Measurements from ENCODE around the gene IFIT3.
"Not testable (repeated sequence)": the region's sequence is repeated elsewhere in the genome, so short reads cannot be mapped to it uniquely, and the experiment has no call there.

IFIT3 gene

GRCh38 chr10:89337484-89337883 is 9.7 kb downstream of the IFIT3 start:
- no peak for DNase-seq

DNA sequence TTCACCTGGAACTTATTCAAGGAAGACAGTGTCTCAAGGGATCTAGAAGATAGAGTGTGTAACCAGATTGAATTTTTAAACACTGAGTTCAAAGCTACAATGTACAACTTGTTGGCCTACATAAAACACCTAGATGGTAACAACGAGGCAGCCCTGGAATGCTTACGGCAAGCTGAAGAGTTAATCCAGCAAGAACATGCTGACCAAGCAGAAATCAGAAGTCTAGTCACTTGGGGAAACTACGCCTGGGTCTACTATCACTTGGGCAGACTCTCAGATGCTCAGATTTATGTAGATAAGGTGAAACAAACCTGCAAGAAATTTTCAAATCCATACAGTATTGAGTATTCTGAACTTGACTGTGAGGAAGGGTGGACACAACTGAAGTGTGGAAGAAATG is 10.9 kb downstream of the IFIT3 start:
- DNase-seq, result no peak

- no peak for DNase-seq
These were observed 12.1 kb downstream of the IFIT3 start for GRCh38 chr10:89339875-89340274.

- no peak for DNase-seq
These were observed 13.9 kb downstream of the IFIT3 start for GRCh38 chr10:89341649-89342048.

- DNase-seq, result no peak
These were observed 14.6 kb downstream of the IFIT3 start for GRCh38 chr10:89342206-89342958.

DNA sequence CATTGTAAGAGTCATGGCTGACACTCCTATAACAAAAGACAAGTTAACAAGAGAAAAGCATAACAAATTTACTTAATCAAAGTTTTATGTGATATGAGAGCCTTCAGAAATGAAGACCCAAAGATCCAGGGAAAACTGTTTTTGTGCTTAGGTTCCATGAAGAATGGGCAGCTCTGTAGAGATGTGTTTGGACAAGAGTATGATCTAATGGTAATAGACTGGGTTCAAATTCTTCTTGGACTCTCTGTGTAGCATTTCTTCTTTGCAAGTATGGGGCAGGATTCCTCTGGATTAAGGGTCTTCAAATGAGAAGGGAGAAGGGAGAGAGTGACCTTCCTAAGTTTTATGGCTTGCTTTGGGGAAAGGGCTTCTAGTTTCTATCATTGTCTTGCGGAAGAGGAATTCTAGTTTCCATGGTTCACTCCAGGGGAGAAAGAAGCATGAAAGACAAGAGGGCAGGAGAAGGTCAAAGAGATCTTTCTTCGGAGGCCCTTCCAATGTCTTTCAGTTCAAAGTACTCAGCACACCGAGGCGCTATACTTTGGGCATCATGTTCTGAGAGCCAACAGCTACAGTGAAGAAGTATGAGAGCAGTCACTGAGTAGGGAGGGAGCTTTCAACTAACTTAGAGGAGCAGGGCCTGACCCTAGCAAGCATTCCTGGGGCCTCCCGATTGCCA is 15.4 kb downstream of the IFIT3 start:
- no peak for DNase-seq

DNA sequence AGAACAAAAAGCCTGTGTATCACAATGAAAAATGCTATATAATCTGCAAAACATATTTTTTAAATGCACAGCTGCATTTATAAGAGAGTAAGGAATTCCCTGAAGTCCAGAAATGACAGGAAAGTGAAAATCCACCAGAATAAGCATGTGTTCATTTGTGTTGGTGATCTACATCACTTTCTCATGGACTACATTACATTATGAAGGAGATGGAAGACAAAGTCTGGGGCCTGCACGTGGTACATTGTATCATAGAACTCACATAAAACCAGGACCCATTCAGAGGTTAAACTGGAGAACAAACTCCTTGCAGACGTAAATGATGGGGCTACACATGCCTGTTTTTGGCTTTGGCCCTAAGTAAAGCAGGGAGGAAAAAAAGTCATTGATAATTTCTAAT is 16.4 kb downstream of the IFIT3 start:
- DNase-seq, result no peak

- no peak for DNase-seq
These were observed 17.7 kb downstream of the IFIT3 start for GRCh38 chr10:89345367-89346000.

- no peak for DNase-seq
These were observed 18.8 kb downstream of the IFIT3 start for GRCh38 chr10:89346405-89347254.

DNA sequence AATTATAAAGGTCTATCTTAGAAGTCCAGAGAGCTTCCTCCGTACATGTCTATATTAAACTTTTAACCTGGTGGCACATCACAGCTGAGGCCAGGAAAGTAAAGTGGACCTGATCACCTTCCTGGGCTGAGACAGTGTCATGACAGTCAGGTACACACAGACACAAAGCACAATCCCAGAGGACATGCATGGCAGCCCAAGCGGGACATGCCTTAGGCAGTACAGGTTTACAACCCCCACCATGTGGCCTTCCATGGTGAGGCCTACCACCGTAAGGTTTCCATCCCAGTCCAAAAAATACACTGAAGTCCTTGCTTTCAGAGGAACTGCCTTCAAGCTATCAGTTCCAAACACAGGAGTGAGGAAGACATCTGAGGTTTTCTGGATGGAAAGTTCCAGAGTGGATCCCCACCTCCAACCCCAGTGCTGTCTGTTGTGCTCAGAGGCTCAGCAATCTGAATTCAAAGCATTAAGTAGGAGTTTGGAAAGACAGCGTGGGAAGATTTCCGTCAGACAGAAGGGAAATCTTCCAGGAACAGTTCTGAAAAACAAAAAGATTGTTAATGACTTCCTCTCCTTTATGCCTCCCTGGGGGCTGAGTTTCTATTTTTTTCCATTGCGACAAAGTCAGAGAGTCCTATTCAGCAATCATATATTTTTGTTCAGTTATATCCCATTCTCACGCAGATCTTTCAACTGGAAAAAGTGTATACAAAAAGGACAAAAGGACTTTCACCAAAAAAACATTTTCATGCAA is 20.1 kb downstream of the IFIT3 start:
- no peak for DNase-seq

DNA sequence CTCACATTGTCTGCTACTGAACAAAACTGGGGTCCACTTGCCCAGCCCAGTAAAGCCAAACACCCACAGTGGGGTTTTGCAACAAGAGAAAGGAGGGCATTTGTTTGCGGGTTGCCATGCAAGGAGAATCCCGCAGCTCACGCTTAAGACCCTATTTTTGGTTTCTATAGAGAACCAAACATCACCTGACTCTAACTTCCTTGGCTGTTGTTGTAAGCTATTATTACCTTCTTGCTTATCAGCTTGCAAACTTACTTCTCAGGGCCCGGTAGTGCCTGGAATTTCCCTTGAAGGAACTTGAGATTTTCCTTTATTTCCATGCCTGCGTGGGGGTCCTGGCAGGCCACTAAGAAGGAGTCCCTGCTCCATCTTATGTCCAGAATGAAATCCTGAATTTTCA is 20.7 kb downstream of the IFIT3 start:
- DNase-seq, result no peak

GRCh38 chr10:89348975-89349374 is 21.2 kb downstream of the IFIT3 start:
- no peak for DNase-seq

DNA sequence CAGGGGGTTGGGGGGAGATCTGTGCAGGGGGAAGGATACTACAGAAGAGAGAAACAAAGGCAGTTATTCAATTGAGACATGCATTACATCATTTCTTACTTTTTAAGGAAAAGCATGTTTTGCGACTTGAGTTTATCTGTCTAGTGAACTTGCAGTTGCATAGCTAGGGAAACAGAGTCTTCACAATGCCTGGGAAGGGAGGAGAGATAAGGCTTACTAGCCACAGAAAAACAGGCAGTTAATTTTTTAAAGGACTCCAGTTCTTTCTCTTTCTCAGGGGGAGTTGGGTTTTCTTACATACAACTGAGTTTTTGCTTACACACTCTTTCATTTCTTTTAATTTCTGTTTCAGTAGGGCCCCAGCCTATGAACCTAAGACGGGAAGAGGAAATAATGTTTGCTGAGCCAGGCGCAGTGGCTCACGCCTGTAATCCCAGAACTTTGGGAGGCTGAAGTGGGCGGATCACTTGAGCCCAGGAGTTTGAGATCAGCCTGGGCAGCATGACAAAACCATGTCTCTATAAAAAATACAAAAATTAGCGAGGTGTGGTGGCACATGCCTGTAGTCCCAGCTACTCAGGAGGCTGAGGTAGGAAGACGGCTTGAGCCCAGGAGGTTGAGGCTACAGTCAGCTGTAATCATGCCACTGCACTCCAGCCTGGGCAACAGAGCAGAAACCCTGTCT is 23.0 kb downstream of the IFIT3 start:
- not testable (repeated sequence) for DNase-seq

- DNase-seq, result no peak
These were observed 23.6 kb downstream of the IFIT3 start for GRCh38 chr10:89351412-89351779.

DNA sequence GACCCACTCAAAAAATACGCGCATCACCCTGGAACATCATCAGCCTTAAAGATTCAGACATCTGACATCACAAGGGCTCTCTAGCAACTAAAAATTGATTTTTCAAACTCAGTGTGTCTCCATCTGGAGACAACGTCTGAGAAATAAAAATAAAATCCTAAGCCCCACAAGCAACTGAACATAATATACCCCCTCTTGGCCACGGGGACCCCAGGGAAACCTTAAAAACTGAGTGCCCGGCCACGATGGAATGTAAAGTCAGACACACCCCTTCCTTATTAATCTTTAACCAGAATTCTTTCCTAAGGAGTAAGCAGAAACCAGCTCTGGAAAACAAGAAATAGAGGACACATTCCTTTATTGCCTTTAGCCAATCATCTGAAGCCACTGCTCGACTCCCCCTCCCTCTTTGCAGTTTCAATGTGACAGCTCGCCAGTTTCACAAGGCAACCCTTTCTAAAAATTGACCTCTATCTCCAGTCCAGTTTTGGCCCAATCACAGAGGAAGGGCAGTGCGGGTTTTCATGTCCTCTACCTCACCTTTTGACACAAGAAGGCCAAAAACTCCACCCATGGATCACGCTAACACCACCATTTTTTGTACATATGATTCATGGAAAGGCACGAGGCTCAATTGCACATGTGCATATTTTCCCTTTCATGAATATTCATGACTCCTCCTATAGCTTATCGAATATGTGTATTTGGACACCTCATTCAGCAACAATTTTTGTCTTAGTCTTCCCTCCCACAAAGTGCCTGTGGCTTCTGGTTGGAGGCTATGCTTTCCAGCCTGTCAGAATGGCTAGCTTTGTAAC is 24.2 kb downstream of the IFIT3 start:
- DNase-seq, result no peak

- DNase-seq, result no peak
These were observed 25.0 kb downstream of the IFIT3 start for GRCh38 chr10:89352802-89353201.

GRCh38 chr10:89355394-89355931 is 27.7 kb downstream of the IFIT3 start:
- DNase-seq, result no peak

- DNase-seq, result no peak
These were observed 29.3 kb downstream of the IFIT3 start for GRCh38 chr10:89357096-89357495.

DNA sequence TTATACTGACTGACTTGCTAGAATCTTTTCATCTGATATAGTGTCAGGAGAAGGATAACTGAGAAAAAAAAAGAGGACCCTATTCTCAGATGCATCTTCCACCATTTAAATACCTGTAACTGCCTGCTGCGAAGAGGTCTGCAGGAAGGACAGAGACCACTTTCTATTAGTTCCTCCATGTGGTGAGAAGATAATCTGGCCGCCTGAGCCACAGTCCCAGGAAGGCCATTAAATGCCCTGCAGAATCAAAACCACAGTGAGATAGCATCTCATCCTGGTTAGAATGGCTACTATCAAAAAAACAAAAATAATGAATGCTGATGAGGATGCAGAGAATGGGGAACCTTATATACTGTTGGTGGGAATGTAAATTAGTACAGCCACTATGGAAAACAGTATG is 30.2 kb downstream of the IFIT3 start:
- no peak for DNase-seq

DNA sequence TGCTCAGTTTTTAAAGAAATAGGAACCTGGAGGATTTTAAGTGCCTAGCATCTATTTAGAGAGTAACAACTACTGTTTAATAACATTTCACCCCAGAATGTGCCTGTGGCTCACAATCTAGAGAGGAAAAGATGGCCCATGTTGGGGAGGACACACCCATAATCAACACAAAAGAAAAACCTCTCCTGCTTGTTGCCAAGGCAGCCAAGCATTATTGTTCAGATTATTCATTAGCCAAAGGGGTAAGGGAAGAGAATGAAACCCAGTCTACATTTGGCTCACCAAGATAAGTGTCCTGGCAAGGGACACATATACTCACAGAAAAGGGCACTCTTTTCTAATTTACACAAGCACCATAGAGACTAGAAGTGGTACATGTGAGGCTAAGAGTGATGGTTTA is 32.4 kb downstream of the IFIT3 start:
- no peak for DNase-seq

DNA sequence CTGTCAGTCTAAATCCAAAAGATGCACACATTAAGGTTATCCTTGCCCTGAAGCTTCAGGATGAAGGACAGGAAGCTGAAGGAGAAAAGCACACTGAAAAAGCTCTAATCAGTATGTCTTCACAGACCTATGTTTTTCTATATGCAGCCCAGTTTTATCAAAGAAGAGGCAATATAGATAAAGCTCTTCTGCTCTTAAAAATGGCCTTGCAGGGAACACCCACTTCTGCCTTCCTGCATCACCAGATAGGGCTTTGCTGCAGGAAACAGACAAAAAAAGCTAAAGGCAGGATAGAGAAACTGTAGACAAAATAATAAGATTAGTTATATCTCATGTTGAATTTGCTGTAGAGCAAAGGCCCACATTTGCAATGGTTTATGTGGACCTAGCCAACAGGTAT is 35.1 kb downstream of the IFIT3 start:
- no peak for DNase-seq

All from NCI-H524 treated with DMSO at 0.1 percent for 48 hours (cell line).